NOMO-1 treated with DMSO at 0.1 percent for 48 hours (cell line): Measurements from ENCODE around the gene SLC38A2.
A peak's percentile ranks its signal among the peaks of the same experiment; 100 is the strongest.
"Not testable (repeated sequence)": the region's sequence is repeated elsewhere in the genome, so short reads cannot be mapped to it uniquely, and the experiment has no call there.

Experiments used
- DNase-seq: peaks from one replicate; lab custom pipeline; 2025; ENCODE audit not compliant: unreplicated experiment; lab: John Stamatoyannopoulos, UW

SLC38A2 gene

GRCh38 chr12:46372544-46373300 lies at the start of gene SLC38A2:
TSS of gene SLC38A2 (minus strand) at chr12:46372773. CDS start at chr12:46371293, 1,480 bp downstream.
- DNase-seq = peak; percentile 87

GRCh38 chr12:46419675-46420074 lies 47.1 kb upstream of the SLC38A2 start:
- DNase-seq = no peak

GRCh38 chr12:46415552-46415951 lies 43.0 kb upstream of the SLC38A2 start:
- DNase-seq = no peak

- DNase-seq = no peak
These were observed 42.2 kb upstream of the SLC38A2 start for GRCh38 chr12:46414591-46415268.

- DNase-seq = no peak
These were observed 40.8 kb upstream of the SLC38A2 start for GRCh38 chr12:46413368-46413767.

- no peak for DNase-seq
These were observed 40.3 kb upstream of the SLC38A2 start for GRCh38 chr12:46412857-46413256.

- DNase-seq = no peak
These were observed 37.9 kb upstream of the SLC38A2 start for GRCh38 chr12:46410495-46410894.

- no peak for DNase-seq
These were observed 37.4 kb upstream of the SLC38A2 start for GRCh38 chr12:46409974-46410373.

GRCh38 chr12:46409342-46409741 lies 36.8 kb upstream of the SLC38A2 start:
- no peak for DNase-seq

GRCh38 chr12:46408441-46408840 lies 35.9 kb upstream of the SLC38A2 start:
- no peak for DNase-seq

- DNase-seq = no peak
These were observed 34.8 kb upstream of the SLC38A2 start for GRCh38 chr12:46407361-46407760.

- no peak for DNase-seq
These were observed 33.9 kb upstream of the SLC38A2 start for GRCh38 chr12:46406352-46407027.

- no peak for DNase-seq
These were observed 32.2 kb upstream of the SLC38A2 start for GRCh38 chr12:46404733-46405132.

GRCh38 chr12:46404225-46404631 lies 31.7 kb upstream of the SLC38A2 start:
- DNase-seq = no peak

GRCh38 chr12:46403719-46404070 lies 31.1 kb upstream of the SLC38A2 start:
- DNase-seq = no peak

GRCh38 chr12:46402941-46403718 lies 30.6 kb upstream of the SLC38A2 start:
- DNase-seq = no peak

GRCh38 chr12:46402451-46402850 lies 29.9 kb upstream of the SLC38A2 start:
- no peak for DNase-seq

GRCh38 chr12:46401662-46402061 lies 29.1 kb upstream of the SLC38A2 start:
- DNase-seq = no peak

GRCh38 chr12:46400406-46400805 lies 27.8 kb upstream of the SLC38A2 start:
- DNase-seq = no peak

GRCh38 chr12:46399461-46400248 lies 27.1 kb upstream of the SLC38A2 start:
- DNase-seq = not testable (repeated sequence)
